Measurements from ENCODE around the gene WNT8A.

WNT8A gene

GRCh38 chr5:138092301-138092700 is 8.5 kb downstream of the WNT8A start:
- DNase-seq = no peak

DNA sequence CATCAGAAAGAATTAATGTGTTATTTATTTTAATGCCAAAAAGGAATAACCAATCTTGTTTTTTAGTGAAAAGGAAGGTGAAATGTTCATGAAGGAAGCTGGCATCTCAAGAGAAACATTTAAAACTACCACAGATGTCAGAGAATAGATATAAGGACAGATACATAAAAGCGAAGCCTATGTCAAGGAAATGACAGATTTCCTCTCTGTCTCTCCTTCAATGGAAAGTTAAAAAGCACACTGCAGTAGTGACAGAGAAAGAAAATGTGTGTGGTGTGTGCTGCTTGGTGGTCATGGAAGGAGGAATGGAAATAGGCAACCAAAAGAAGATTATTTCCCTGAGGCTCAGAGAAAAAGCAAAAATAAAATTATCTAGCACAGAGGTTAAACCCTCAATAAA is 9.2 kb downstream of the WNT8A start:
- no peak for DNase-seq

GRCh38 chr5:138095100-138095907 is 11.5 kb downstream of the WNT8A start:
- no peak for DNase-seq

GRCh38 chr5:138096363-138096762 is 12.5 kb downstream of the WNT8A start:
- no peak for DNase-seq

GRCh38 chr5:138096997-138097828 is 13.4 kb downstream of the WNT8A start:
- DNase-seq = no peak

DNA sequence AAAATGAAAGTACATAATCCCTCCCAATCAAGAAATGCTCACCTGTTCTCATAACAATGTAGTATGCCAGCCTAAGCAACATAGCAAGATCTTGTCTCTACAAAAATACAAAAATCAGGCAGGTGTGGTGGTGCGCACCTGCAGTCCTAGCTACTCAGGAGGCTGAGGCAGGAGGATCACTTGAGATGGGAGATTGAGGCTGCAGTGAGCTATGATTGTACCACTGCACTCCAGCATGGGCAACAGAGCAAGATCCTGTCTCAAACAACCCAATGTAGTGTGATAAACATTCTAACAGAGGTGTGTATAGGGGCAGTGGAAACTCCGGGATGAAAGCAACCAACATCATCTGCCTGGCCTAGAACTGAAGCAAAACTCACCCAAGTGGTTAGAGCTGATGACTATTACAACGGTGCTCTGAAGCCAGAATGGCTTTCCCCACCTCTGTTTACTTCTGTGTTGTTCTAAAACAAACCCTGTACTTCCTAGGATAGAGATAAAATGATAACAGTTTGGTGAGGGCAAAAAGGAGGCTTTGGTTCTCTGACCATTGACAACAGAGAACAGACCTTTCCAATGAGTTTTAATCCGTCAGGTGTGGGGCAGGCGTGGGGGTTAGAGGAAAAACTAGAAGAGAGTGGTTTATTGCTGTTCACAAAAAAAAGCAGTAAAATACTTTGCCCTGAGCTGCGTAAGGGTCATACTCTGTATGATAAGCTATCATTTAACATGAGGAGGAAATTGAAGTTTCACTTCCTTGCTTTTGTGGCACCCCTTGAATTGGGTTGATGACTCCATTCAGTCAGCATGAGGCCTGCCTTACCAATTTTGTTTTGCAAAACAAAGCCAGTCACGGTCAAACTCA is 18.9 kb downstream of the WNT8A start:
- DNase-seq = no peak

GRCh38 chr5:138103319-138103637 is 19.4 kb downstream of the WNT8A start:
- no peak for DNase-seq

GRCh38 chr5:138105709-138106108 is 21.9 kb downstream of the WNT8A start:
- DNase-seq = no peak

DNA sequence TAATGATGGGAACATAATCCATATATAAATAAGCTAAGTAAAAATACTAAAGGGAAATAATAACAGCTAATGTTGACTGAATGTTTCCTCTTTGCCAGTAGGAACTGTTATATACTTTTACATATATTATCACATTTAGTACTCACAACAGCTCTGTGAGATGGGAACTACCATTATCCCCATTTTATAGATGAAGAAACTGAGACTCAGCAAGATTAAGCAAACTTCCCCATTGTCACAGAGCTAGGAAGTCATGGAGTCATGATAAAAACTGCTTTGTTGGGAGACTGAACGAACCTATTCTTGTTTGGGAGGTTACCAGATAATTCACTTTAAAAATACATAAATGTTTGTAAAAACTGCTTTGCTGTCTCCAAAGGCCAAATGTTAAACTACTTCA is 23.4 kb downstream of the WNT8A start:
- DNase-seq = no peak

DNA sequence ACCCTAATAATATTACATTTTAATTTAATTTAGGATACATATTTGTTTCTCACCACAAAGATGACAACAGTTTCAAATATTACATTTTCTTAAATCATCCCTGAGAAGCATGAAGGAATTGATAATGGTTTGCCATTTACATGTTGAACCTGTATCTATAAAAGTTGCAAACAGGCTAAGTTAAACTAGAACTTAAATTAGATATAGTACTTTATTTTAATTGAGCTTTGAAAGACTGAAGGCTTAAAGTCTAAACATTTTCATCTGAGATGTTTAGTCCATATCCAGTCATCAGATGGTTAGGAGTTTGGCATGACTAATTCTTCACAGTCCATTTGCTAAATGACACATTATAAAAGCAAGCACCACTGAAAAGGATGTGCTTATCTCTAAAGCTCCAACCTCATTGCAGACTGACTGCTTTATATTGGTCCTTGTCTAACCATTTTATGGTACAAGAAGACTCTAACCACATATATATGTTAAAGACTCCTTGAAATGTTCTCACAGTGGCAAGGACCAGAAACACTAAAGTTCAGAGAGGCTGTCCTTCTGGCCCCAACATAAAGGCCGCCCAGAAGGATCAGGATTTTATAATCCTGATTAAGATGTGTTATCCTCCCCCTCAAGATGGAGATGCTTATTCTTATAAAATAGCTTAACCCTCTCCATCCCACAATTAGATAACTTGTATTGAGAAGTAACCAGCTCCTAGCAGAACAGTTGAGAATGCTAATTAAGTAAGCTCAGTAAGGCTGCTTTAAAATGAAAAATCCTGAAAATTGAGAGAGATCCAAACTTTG is 25.8 kb downstream of the WNT8A start:
- no peak for DNase-seq

DNA sequence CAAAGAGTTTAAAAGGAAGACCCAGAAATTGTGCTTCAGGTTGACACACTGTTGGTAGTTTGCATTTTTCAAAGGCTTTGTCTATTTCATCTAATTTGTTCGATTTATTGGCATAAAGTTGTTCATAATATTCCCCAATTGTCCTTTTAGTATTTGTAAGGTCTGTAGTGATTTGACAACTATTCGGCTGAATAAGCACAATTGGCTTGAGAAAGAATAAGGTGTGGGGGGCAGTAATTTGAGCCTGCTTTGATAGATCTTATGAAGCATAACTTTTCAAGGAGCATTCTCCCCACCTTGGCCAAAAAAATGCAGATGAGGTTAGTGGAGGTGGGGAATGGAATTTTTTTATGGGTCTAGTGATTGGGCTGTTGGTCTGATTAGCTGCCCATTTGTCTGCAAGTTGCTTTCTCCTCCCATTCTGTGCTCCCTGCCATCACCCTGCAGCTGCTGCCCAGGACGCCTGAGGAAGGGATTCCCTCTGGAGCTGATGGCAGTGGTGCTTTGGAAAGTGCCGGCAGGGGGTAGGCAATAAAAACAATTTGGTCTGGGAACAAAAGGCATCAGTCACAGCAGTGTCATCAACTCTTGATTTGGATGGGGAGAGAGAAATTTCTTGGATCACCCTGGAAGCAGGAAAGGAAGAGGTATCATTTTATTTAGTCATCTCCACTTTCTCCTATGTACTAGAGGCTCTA is 26.6 kb downstream of the WNT8A start:
- DNase-seq = no peak

- no peak for DNase-seq
Observed at GRCh38 chr5:138111181-138111580, 27.3 kb downstream of the WNT8A start.

DNA sequence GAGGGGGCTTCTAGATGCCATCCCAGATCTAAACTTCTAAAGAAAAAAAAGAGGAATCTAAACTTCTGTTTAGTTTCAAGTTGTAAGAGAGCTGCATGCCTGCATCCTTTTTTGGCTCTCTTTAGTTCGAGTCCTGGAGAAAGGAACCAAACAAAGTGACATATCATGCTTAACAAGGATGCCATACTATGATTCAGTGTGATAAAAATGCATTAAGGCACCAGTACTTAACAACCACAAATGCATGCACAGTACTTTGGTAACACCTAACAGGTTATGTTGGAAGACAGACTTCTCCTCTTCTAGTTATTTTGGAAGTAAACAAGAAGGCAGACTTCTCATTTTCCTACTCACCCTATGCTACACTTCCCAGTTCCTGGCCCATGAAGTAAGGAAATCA is 28.1 kb downstream of the WNT8A start:
- DNase-seq = no peak

GRCh38 chr5:138115254-138115653 is 31.4 kb downstream of the WNT8A start:
- no peak for DNase-seq

GRCh38 chr5:138128334-138128733 is 44.5 kb downstream of the WNT8A start:
- DNase-seq = no peak

DNA sequence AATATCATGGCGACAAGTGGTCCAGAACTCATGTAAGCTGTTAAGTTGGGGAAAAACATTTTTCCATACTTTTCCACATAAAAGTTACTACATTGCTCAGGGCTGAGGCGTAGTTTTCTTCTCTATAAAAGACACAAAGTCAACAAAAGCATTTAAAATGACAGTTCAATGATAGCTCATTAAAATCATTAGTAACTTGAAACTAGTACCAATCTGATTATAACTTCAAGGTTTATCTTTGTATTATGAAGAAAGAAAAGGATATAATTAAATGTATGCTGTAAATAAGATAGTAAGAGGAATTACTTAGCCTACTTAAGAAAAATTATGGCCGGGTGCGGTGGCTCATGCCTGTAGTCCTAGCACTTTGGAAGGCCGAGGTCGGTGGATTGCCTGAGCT is 45.5 kb downstream of the WNT8A start:
- no peak for DNase-seq

GRCh38 chr5:138132543-138132942 is 48.7 kb downstream of the WNT8A start:
- DNase-seq = no peak

- DNase-seq = no peak
Observed at GRCh38 chr5:138138949-138139780, 55.3 kb downstream of the WNT8A start, which contains the start of gene NME5. Gene NME5 (minus strand): TSS chr5:138139428. CDS start chr5:138138780, 648 bp downstream.

GRCh38 chr5:138139781-138140090 is 55.9 kb downstream of the WNT8A start:
- DNase-seq = peak; percentile 76

GRCh38 chr5:138140268-138140667 is 56.4 kb downstream of the WNT8A start:
- DNase-seq = no peak

Measured in OCI-M1 (cell line).